CD4-positive, CD25-positive, alpha-beta regulatory T cell (primary cell): ENCODE data around the gene TRAF3IP1. TPM values are rescaled to one million over a fixed set of nuclear protein-coding genes. Genes with fewer than 3 reads are reported as not detected.
A peak's percentile ranks its signal among the peaks of the same experiment; 100 is the strongest.

Source experiments
- ATAC-seq, 2 donors: fragments of 150-1000 bp; cut with Tn5 transposase; one replicate each; pipeline ENCODE4 v1.10.0; 2021; ENCODE audit warnings: low read depth in 2 of 2, moderate number of reproducible peaks in 2 of 2, moderate library complexity in 1 of 2
- DNase-seq, 3 donors: peaks; one replicate each; pipeline versions ENCODE4 v3.0.0 to v3.0.0-alpha.2; 2012 to 2022; ENCODE audit warnings: mixed read lengths in 1 of 3
- H3K27ac ChIP-seq: one replicate; pipeline ENCODE4 v1.7.0; 2013; ENCODE audit warnings: mild to moderate bottlenecking, low read length; ENCODE audit not compliant: insufficient read depth, poor library complexity, severe bottlenecking
- H3K27me3 ChIP-seq: one replicate; pipeline ENCODE4 v1.7.0; 2013; ENCODE audit warnings: low read length; ENCODE audit not compliant: control insufficient read depth, insufficient read depth
- H3K36me3 ChIP-seq: one replicate; pipeline ENCODE4 v1.7.0; 2013; ENCODE audit warnings: mild to moderate bottlenecking, low read length, moderate library complexity; ENCODE audit not compliant: control insufficient read depth, insufficient read depth
- H3K4me1 ChIP-seq: 2 replicates; pipeline ENCODE4 v1.7.0; 2013; ENCODE audit warnings: mild to moderate bottlenecking, low read length; ENCODE audit not compliant: insufficient read depth, control insufficient read depth, poor library complexity, severe bottlenecking
- H3K4me3 ChIP-seq: one replicate; pipeline ENCODE4 v1.7.0; 2013; ENCODE audit warnings: low read depth, mild to moderate bottlenecking, low read length, moderate library complexity
- H3K9me3 ChIP-seq, 2 experiments: 1 replicate in 1 of 2; 2 replicates in 1 of 2; pipeline ENCODE4 v1.7.0; 2013; ENCODE audit warnings: low read length in 2 of 2, mild to moderate bottlenecking in 1 of 2, moderate library complexity in 1 of 2; ENCODE audit not compliant: control insufficient read depth in 2 of 2
- H3K27ac Mint-ChIP-seq, 3 donors: one replicate each; pipeline ENCODE4 v1.8.0; 2020 to 2022; ENCODE audit warnings: mild to moderate bottlenecking in 3 of 3, mixed read lengths in 3 of 3, moderate library complexity in 2 of 3
- H3K27me3 Mint-ChIP-seq: one replicate; pipeline ENCODE4 v1.8.0; 2022; ENCODE audit warnings: mild to moderate bottlenecking, mixed read lengths
- H3K36me3 Mint-ChIP-seq: one replicate; pipeline ENCODE4 v1.8.0; 2020; ENCODE audit warnings: mixed read lengths
- H3K4me1 Mint-ChIP-seq, 4 donors: one replicate each; pipeline ENCODE4 v1.8.0; 2020 to 2022; ENCODE audit warnings: mixed read lengths in 4 of 4, mild to moderate bottlenecking in 1 of 4
- H3K4me3 Mint-ChIP-seq, 4 donors: one replicate each; pipeline ENCODE4 v1.8.0; 2020 to 2022; ENCODE audit warnings: mild to moderate bottlenecking in 4 of 4, mixed read lengths in 4 of 4, moderate library complexity in 3 of 4
- H3K9me3 Mint-ChIP-seq, 7 donors: one replicate each; pipeline ENCODE4 v1.8.0; 2020 to 2022; ENCODE audit warnings: mixed read lengths in 7 of 7, mild to moderate bottlenecking in 3 of 7, moderate library complexity in 2 of 7
- polyA plus RNA-seq, 4 donors: library from polyadenylated mRNA; unstranded; fragments of 300-500 nt; fragmentation: Illumina TruSeq; gene quantifications; one replicate each; pipeline ENCODE4 v1.2.3, GENCODE V29; 2021
- total RNA-seq: library from RNA; stranded (reverse); gene quantifications from one replicate; pipeline ENCODE4 v1.2.3, GENCODE V29; 2022

TRAF3IP1 gene
- total and polyA plus RNA-seq, 5 donors from 2014 or later, result 3.1 to 9.9 (median 3.5) TPM

DNA sequence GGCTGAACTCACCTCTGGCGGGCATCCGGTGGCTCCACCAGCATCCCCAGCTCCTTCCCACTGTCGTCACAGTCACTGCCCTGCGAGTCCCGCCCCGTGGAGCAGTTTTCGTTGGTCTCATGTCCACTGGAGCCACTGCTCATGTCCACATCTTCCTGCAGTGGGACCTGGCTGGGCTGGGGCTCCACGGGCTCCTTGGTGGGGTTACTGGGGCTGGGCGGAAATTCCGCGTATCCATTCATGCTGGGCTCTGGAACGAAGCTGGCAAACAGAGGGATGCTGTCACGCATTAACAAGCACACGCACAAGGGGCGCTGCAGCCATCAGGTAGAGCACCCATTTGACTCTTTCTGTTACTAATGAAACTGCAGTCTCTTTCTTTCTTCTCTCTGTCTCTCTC, 42.6 kb upstream of the TRAF3IP1 start:
- peaks cover 0 to 23% (median 21%) of the 10 kb centered on the region in 4 donors for H3K4me1 Mint-ChIP-seq
- no peaks in the 10 kb centered on the region for H3K9me3 ChIP-seq
- no peak overlapping the region for H3K27ac Mint-ChIP-seq
- H3K9me3 Mint-ChIP-seq, result no peaks in the 10 kb centered on the region
- ATAC-seq (no peak), DNase-seq (no peak)
- H3K4me3 ChIP-seq, result no peak overlapping the region
- no peaks in the 10 kb centered on the region for H3K27me3 ChIP-seq
- H3K27me3 Mint-ChIP-seq, result no peaks in the 10 kb centered on the region
- H3K4me3 Mint-ChIP-seq, result no peak overlapping the region
- H3K4me1 ChIP-seq, result no peaks in the 10 kb centered on the region
- H3K27ac ChIP-seq, result no peak overlapping the region
- peaks cover 37% of the 10 kb centered on the region for H3K36me3 ChIP-seq
- peaks cover 36% of the 10 kb centered on the region for H3K36me3 Mint-ChIP-seq

GRCh38 chr2:238278626-238279323, 41.5 kb upstream of the TRAF3IP1 start:
- no peaks in the 10 kb centered on the region for H3K9me3 ChIP-seq
- H3K4me3 ChIP-seq, result no peak overlapping the region
- Mint-ChIP-seq H3K36me3 (peaks cover 30% of the 10 kb centered on the region), H3K4me1 (peaks cover 0 to 29% (median 23%) of the 10 kb centered on the region in 4 donors), H3K27me3 (no peaks in the 10 kb centered on the region), H3K9me3 (no peaks in the 10 kb centered on the region), H3K27ac (no peak overlapping the region), H3K4me3 (no peak overlapping the region)
- H3K36me3 ChIP-seq, result peaks cover 33% of the 10 kb centered on the region
- H3K27ac ChIP-seq, result no peak overlapping the region
- no peaks in the 10 kb centered on the region for H3K27me3 ChIP-seq
- no peak for ATAC-seq
- DNase-seq, result no peak
- H3K4me1 ChIP-seq, result no peaks in the 10 kb centered on the region

DNA sequence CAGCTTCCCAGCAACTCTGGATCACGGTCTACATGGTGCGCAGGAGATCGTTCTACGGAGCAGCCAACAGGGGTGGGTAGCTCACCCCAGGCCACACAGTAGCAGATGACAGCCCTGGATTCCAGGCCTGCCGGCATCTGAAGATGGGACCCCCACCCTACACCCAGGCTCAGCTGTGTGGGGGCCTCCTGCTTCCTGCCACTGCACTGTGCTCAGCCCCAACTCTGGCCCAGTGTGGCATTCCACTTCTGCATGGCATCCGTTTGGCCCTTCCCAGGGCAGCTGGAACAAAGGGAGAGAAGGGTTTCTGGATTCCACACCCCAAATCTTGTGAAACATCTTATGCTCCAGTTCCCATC, 41.0 kb upstream of the TRAF3IP1 start:
- peaks cover 29% of the 10 kb centered on the region for H3K36me3 Mint-ChIP-seq
- Histone ChIP-seq H3K4me1 (no peaks in the 10 kb centered on the region), H3K36me3 (peaks cover 29% of the 10 kb centered on the region), H3K27ac (no peak overlapping the region), H3K9me3 (no peaks in the 10 kb centered on the region), H3K4me3 (no peak overlapping the region), H3K27me3 (no peaks in the 10 kb centered on the region)
- no peaks in the 10 kb centered on the region for H3K27me3 Mint-ChIP-seq
- H3K27ac Mint-ChIP-seq, result no peak overlapping the region
- peaks cover 0 to 31% (median 24%) of the 10 kb centered on the region in 4 donors for H3K4me1 Mint-ChIP-seq
- no peak for ATAC-seq
- H3K4me3 Mint-ChIP-seq, result no peak overlapping the region
- no peaks in the 10 kb centered on the region for H3K9me3 Mint-ChIP-seq
- DNase-seq, result no peak

- no peak overlapping the region for H3K27ac ChIP-seq
- peaks cover 22% of the 10 kb centered on the region for H3K36me3 ChIP-seq
- H3K4me1 ChIP-seq, result no peaks in the 10 kb centered on the region
- H3K4me3 ChIP-seq, result no peak overlapping the region
- ATAC-seq (no peak), DNase-seq (no peak)
- peaks cover 21% of the 10 kb centered on the region for H3K36me3 Mint-ChIP-seq
- peak overlapping the region in 1 of 4 donors; percentile 8 for H3K4me3 Mint-ChIP-seq
- no peaks in the 10 kb centered on the region for H3K27me3 Mint-ChIP-seq
- no peak overlapping the region for H3K27ac Mint-ChIP-seq
- H3K9me3 ChIP-seq, result no peaks in the 10 kb centered on the region
- H3K27me3 ChIP-seq, result no peaks in the 10 kb centered on the region
- no peaks in the 10 kb centered on the region for H3K9me3 Mint-ChIP-seq
- H3K4me1 Mint-ChIP-seq, result peaks cover 0 to 36% (median 26%) of the 10 kb centered on the region in 4 donors
Measured at GRCh38 chr2:238280083-238280825, 40.1 kb upstream of the TRAF3IP1 start.

DNA sequence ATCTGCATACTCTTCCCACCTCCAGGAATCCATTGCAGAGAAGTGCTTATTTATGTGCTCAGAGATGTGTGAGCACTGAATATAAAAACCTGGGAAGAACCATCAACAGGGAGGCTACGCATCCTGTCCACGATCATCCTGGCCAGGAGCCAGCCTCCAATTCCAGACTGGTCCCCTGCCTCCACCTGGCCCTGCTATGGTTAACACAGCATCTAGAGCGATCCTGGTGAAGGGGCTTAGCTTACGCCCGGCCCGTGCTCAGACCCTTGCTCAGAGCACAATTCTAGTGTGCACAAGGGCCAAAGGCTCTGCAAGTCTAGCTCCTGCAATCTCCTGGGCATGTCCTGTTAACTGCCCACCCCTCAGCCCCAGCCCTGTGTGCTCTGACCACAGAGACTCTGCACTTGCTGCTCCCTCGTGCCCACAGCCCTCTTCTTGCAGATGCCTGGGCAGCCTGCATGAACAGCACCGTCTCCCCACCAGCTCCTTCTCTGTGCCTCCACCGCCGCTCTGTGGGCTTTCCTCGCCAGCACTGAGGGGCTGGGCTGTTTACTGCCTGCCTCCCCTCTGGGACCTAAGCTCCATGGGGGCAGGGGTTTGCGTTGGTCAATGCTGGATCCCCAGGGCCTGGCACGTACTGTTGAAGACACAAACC, 38.4 kb upstream of the TRAF3IP1 start:
- no peak overlapping the region for H3K4me3 ChIP-seq
- H3K4me1 Mint-ChIP-seq, result peaks cover 3 to 52% (median 36%) of the 10 kb centered on the region in 4 donors
- DNase-seq (no peak), ATAC-seq (no peak)
- H3K9me3 ChIP-seq, result no peaks in the 10 kb centered on the region
- H3K27me3 ChIP-seq, result no peaks in the 10 kb centered on the region
- peaks cover 8% of the 10 kb centered on the region for H3K36me3 ChIP-seq
- H3K36me3 Mint-ChIP-seq, result peaks cover 15% of the 10 kb centered on the region
- no peak overlapping the region for H3K27ac ChIP-seq
- H3K9me3 Mint-ChIP-seq, result no peaks in the 10 kb centered on the region
- H3K27me3 Mint-ChIP-seq, result no peaks in the 10 kb centered on the region
- peak overlapping the region in 2 of 3 donors; percentile 42 to 54 for H3K27ac Mint-ChIP-seq
- H3K4me3 Mint-ChIP-seq, result peak overlapping the region in 1 of 4 donors; percentile 35
- peaks cover 5% of the 10 kb centered on the region for H3K4me1 ChIP-seq

DNA sequence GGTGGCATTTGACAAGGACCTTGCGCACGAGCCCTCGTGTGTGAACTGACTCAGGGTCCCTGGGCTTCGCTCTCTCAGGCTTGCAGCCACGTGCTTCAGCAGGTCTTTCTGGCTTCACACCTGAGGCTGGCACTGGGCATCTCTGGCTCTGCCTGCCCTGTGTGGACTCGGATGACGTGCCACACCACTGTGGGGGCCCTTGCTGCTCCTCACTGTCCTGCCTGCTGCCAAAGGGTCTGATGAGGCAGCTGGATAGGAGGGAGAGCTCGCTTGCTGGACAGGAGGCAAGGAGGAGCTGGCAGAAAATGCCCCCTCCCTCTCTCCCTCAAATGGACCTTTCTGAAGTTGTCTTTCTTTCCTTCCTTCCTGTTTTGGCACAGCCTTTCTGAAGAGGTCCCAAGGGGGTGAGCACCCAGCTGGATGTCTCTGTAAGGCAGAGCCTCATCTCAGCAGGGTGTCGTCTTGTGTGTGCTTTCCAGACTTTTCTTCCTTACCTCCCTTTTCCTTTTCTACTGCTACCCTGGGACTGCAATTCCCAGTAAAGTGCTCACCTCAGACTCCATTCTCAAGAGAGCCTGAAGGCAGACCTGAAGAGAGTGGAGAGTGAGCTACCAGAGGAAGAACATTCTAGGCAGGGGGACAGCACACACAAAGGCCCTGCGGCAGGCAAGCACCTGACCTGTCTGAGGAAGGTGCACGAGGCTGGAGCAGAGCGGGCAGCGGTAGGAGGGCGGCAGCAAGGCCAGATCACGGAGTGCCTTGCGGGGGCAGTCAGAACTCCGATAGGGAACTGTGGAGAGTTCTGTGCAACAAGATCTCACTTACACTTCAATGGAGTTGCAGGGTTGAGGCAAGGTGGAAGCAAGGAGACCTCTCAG, 37.2 kb upstream of the TRAF3IP1 start:
- ATAC-seq, result no peak
- no peaks in the 10 kb centered on the region for H3K27me3 ChIP-seq
- H3K27ac ChIP-seq, result no peak overlapping the region
- no peak overlapping the region for H3K4me3 ChIP-seq
- H3K36me3 Mint-ChIP-seq, result peaks cover 9% of the 10 kb centered on the region
- peak overlapping the region in 1 of 4 donors; percentile 66 for H3K4me3 Mint-ChIP-seq
- H3K4me1 Mint-ChIP-seq, result peaks cover 10 to 60% (median 41%) of the 10 kb centered on the region in 4 donors
- H3K27ac Mint-ChIP-seq, result peak overlapping the region in 1 of 3 donors; percentile 29
- H3K27me3 Mint-ChIP-seq, result no peaks in the 10 kb centered on the region
- no peak for DNase-seq
- no peaks in the 10 kb centered on the region for H3K9me3 Mint-ChIP-seq
- H3K4me1 ChIP-seq, result peaks cover 16% of the 10 kb centered on the region
- no peaks in the 10 kb centered on the region for H3K9me3 ChIP-seq
- H3K36me3 ChIP-seq, result no peaks in the 10 kb centered on the region

- no peak for ATAC-seq
- no peaks in the 10 kb centered on the region for H3K9me3 ChIP-seq
- no peak for DNase-seq
- Mint-ChIP-seq H3K9me3 (no peaks in the 10 kb centered on the region), H3K27me3 (no peaks in the 10 kb centered on the region), H3K4me1 (peaks cover 10 to 68% (median 48%) of the 10 kb centered on the region in 4 donors), H3K27ac (no peak overlapping the region), H3K36me3 (peaks cover 5% of the 10 kb centered on the region), H3K4me3 (peak overlapping the region in 2 of 4 donors; percentile 15 to 98)
- no peak overlapping the region for H3K4me3 ChIP-seq
- peaks cover 28% of the 10 kb centered on the region for H3K4me1 ChIP-seq
- H3K27me3 ChIP-seq, result no peaks in the 10 kb centered on the region
- no peaks in the 10 kb centered on the region for H3K36me3 ChIP-seq
- H3K27ac ChIP-seq, result no peak overlapping the region
Measured at GRCh38 chr2:238284802-238285515, 35.4 kb upstream of the TRAF3IP1 start.
